ENCODE data around the gene IFI27. TPM values are rescaled to one million over a fixed set of nuclear protein-coding genes. Genes with fewer than 3 reads are reported as not detected.

IFI27 gene
- total RNA-seq, 4 donors from 2014 or later, result 133 to 455 (median 216) TPM

DNA sequence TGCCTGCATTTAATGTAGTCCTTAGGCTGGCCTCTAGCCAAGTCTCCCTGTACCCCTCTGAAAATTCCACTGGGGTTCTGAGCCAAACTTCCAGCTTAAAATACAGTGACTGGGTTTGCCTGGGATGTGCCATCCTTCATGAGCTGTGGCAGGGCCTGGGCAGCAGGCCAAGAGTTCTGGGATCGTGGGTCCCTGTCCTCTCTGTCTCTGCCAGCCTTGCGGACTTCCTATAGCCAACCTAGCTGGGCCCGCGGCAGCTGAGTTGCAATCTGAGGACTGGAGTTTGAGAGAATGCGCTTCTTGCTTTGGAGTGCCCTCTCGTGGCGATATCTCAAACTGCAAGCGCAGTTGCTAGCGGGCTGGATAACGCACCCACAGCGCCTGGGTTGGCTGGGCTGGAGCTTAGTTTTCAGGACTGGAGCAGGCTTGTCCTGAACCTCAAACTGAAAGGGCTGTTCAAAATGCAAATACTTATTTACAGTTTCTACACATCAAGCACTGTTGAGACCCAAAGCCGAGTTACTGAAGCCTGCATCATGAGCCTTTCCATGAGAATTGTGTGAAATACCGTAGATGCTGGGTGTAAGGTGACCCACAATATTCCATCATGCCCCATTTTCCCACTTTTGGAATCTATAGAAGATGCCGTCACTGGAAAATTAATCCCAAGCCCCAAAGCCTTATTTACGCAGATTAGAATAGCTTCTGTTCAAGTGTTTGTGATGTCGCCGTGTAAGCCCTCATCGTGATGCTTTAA lies 26.2 kb downstream of the IFI27 start:
- TF ChIP-seq, protein P1, sequence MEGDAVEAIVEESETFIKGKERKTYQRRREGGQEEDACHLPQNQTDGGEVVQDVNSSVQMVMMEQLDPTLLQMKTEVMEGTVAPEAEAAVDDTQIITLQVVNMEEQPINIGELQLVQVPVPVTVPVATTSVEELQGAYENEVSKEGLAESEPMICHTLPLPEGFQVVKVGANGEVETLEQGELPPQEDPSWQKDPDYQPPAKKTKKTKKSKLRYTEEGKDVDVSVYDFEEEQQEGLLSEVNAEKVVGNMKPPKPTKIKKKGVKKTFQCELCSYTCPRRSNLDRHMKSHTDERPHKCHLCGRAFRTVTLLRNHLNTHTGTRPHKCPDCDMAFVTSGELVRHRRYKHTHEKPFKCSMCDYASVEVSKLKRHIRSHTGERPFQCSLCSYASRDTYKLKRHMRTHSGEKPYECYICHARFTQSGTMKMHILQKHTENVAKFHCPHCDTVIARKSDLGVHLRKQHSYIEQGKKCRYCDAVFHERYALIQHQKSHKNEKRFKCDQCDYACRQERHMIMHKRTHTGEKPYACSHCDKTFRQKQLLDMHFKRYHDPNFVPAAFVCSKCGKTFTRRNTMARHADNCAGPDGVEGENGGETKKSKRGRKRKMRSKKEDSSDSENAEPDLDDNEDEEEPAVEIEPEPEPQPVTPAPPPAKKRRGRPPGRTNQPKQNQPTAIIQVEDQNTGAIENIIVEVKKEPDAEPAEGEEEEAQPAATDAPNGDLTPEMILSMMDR (IDR thresholded peaks at IDR 0.05; ENCODE audit: low read depth), result no peak

DNA sequence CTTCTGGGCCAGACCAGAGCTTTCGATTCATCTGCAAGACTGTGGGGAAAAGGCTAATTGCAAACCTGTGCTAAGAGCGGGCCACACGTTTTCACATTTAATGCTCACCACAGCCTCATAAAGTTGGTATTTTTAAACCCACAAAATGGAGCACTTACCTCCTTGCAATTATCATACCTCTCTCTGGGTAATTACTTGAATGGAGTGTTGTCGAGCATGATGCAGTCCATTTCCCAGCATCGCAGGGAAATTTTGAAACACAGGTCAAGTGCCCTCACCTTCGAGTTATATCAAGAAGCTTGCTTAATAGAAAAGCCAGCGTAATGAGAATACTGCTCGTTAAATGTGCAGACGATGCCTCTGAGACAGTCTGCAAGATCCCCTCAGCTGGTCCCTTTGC lies 27.7 kb downstream of the IFI27 start:
- TF ChIP-seq, protein P1 (IDR thresholded peaks at IDR 0.05; ENCODE audit: low read depth), result no peak

DNA sequence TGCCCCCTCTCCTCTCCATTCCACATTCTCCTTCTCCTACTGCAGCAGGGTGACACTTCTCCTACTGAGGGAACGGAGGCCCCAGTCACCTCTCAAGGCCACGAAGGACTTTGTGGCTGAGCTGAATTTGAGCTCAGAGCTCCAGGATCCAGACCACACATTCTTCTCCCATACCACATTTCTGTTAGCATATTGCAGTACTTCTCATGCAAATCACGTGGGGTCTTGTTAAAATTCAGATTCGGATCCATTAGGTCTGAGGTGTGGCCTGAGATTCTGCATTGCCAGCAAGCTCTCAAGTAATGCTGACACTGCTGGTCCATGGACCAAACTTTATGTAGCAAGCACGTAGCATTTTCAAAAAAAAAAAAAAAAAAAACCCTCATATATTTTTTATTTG lies 28.5 kb downstream of the IFI27 start:
- TF ChIP-seq, protein P1 (IDR thresholded peaks at IDR 0.05; ENCODE audit: low read depth), result no peak

DNA sequence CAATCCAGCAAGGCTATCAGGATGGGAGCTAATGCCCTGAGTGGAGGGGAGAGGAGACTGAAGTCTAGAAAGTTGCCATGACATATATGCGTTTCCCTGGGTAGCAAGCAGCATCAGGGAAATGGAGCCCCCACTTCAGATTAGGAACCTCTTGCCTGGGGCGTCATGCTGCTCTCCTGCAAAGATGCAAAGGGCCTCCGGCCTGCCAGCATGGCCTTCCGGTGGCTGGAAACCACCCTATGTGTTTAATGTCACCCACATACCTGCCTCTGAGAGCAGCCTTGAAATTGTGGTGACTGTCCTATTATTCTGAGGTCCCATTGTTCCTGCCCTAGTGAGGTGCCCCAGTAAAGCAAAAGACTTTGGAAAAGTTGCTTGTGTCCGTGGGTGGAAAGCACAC lies 28.9 kb downstream of the IFI27 start:
- TF ChIP-seq, protein P1 (IDR thresholded peaks at IDR 0.05; ENCODE audit: low read depth), result no peak

DNA sequence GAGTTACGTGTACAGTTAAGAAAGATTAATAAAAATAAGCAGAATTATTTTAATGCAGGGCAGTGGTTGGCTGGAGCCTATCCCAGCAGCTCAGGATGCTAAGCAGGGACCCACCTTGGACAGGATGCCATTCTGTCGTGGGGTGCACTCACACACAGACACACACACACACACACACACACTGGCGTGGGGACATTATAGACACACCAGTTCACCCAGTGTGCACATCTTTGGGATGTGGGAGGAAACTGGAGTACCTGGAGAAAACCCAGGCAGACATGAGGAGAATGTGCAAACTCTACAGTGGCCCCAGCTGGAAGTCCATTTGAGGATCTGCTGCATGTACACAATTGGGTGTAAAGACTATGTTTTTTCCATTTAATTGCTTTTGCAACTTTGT lies 31.7 kb downstream of the IFI27 start:
- TF ChIP-seq, protein P1 (IDR thresholded peaks at IDR 0.05; ENCODE audit: low read depth), result no peak

DNA sequence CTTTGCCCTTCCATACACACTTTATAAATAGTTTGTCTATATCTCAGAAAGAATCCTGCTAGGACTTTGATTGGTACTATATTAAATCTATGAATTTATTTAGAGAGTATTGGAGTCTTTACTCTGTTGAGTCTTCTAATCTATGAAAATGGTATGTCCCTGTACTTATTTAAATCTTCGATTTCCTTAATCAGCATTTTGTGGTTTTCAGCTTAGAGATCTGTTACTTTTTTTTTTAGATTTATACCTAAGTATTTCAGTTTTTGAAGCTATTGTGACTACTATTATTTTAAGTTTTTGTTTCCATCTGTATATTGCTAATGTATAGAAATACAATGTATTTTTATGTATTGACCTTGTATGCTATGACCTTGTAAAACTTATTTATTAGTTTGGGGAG lies 32.3 kb downstream of the IFI27 start:
- TF ChIP-seq, protein P1 (IDR thresholded peaks at IDR 0.05; ENCODE audit: low read depth), result no peak

DNA sequence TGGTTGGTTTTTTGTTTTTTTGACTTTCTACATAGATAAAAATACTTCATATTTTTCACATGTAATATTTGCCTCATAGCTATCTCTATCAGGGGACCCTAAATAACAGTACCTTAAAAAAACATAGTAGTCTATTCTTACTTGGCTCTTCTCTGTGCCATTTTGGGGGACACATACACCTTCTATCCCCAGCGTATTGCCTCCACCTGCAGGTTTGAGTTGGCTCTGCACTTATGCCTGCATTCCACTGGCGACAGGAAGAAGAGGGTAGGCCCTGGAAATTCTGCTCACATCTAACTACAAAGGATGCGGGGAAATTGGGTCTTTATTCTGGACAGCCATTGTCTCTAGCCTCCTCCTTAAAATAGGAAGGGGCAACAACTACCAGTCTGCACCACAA lies 32.7 kb downstream of the IFI27 start:
- TF ChIP-seq, protein P1 (IDR thresholded peaks at IDR 0.05; ENCODE audit: low read depth), result no peak
